CD4-positive, alpha-beta T cell treated with Interleukin-6 for 4 hours (primary cell): ENCODE measurements around the gene ENTHD1.

ENCODE experiments used
- DNase-seq: peaks from one replicate; pipeline ENCODE4 v3.0.0-alpha.2; 2020; ENCODE audit warnings: mixed read lengths

ENTHD1 gene

DNA sequence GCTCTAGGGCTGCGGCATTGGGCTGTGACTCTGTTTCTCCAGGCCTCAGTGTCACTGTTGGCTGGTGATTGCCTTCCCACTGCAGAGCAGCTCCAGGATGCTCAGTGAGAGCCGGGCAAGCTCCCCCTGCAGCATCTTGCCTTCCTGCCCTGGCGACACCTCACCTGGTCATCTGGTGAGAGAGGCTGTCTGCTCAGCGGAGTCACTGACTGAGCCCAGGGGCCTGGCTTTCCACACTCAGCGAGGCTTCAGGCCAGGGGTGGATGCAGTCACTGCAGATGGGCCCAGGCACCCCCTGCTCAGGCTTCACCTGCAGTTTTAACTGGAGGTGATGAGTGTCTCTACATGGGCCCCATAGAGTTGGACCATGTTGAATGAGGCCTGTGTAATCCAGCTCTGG lies 186.2 kb downstream of the ENTHD1 start:
- DNase-seq: no peak

DNA sequence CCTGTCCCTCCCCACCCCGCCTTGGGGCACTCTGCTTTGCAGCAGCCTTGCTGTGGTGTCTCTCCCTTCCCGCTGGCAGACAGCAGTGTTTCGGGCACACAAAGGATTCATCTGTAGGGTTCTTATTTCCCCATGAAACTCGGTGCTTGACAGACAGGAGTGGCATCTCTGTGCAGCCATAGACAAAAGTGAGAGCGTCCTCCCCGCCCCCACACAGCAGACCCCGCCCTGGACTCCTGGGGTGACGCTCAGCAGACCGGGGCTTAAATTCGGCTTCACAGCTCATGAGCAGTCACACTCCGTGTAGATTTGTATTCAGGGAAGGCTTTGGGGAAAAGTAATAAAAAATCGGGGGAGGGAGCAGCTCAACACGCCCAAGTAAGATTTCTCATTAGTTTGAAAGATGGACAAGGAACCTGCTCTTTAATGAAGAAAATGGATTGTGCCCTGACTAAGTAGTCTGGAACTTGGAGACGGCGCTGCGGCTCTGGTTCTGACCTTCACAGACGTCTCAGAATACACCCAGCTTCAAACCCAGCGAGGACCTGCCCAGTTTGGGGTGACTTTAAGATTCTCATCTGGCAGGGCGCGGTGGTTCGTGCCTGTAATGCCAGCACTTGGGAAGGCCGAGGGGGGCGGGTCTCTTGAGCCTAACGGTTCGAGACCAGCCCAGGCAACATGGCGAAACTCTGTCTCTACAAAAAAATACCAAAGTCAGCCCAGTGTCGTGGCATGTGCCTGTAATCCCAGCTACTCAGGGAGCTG lies 187.0 kb downstream of the ENTHD1 start:
- DNase-seq: no peak

DNA sequence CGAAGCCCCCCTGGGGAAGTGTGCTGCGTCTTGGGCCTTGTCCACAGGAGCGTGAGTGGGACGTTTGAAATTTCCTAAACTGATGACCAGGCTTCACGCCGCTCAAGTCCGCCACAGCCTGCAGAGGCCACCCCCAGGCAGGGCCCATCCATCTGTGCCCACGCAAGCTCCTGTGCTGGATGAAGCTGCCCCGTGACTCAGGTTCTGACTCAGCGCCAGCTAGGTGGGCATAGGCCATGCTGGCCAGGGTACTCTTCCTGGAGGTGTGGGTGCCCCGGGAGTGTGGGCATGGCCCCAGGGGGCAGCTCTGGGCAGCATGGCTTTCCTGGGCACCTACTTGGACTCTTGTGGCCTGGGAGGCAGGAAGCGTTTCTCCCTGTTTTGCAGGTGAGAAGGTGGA lies 188.2 kb downstream of the ENTHD1 start:
- DNase-seq: no peak

DNA sequence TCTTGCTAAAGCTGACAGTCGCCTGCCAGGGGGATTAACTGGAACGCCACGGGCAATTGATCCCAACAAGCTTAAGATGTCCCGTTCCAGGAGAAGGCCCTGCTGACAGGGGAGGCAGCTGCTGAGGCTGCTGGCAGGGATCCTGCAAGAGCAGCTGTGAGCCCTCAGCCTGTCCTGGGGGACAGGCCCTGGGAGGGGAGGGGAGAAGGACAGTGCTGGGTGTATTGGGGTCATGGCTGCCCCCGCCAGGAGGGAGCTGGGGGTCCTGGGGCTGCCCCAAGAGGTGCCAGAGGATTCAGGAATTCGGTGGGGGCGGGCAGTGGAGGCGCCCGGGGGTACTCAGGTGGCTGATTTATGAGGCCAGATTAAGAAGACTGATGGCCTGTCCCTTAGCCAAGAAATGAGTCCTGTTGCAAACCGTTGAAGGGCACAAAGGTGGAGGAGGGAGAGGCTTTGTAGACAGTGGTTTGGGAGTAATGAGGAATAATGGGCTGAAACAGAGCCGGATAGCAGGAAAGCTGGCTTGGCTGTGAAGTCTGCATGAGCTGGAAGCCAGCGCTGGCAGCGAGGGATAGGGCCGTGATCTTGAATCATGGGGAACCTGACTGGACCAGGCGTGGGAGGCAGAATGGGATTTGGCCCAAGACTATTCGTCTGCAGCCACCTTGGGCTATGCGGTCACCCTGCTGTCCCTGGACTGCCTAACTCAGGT lies 189.5 kb downstream of the ENTHD1 start:
- DNase-seq: no peak

DNA sequence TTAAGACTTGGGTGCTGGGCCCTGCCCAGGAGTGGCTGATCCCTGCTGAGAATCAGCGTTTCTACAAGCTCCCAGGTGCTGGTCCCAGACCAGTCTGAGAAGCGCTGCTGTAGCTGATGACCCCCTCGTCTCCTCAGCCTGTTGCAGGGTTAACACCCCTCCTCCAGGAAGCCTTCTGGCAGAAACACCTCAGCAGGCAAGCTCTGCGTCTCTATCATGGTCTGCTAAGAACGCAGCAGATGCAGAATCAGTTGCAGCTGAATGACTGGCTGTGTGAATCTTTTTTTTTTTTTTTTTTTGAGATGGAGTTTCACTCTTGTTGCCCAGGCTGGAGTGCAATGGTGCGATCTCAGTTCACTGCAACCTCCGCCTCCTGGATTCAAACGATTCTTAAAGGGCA lies 190.5 kb downstream of the ENTHD1 start:
- no peak for DNase-seq

DNA sequence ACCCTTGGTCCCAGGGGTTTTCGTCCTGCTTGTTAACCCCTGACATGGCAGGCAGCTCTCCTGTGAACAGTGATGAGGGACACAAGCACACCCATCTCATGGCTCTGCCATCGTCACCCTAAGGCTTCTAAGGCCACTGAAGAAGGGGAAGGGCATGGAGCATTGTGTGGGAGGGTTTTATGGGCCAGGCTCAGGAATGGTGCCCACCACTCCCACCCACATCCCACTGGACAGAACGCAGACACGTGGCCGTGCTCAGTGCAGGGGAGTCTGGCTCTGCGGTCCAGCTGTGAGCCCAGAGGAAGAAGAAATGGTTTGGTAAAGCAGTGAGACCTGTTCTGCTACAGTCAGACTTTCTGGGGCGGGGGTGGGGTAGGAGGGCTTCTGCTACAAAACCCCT lies 193.0 kb downstream of the ENTHD1 start:
- DNase-seq: no peak

DNA sequence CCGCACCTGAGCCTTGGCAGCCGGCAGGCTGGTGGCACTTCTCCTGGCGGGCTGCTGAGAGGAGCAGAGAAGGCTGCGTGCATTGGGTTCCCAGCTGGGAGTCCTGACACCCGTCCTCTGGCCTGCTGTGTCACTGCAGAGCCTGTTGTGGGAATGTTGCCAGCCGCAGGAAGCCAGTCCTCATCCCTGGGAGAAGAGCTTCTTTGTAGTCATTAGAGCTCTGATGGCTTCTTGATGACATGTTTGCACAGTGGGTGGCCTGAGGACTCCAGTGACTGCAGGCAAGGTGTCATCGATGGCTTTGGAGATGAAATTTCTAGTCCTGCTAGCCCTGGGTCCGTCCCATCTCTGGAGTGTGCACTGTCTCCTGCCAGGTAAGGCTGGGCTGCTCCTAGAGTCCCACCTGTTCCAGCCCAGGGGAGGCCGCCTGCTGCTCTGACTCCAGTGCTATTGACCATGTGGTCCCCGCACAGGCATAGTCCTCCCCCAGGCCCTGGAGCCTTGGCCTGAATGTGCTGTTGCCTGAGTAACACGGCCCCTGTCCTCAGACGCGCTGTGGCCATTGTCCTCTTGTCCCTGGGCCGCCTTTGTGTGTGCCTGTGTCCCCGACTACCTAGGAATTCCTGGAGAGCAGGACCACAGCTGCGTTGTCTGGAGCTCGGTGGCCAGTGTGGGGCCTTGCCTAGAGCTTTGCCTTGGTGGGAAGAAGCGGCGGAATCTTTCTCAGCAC lies 193.8 kb downstream of the ENTHD1 start:
- no peak for DNase-seq

DNA sequence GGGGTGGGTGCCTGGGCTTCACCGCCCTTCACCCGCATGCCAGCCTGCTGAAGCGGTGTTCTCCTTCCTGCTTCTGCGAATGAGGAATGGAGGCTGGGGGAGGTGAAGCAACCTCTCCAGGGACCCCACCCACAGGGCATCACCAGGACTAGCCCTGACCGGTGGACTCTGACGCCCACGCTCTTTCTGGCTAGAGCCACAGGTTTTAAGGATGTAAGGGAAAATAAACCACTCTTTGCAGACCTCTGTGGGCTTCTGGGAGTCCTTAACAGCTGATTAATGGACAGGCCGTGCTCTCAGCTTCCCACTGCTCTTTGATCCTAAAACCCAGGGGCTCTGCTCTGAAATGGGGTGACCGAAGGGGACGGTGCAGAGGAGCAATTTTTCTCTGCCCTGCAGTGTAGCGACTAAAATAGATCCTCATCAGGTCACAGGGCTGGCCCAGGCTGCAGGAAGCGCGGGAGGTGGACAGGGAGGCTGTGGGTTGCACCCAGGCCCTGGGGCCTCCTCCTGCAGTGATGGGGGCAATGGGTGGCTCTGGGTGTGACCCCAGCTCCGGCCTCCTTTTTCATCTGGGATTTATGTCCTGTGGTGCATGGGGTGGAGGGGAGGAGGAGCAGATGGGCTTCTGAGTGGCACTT lies 195.7 kb downstream of the ENTHD1 start:
- DNase-seq: no peak

DNA sequence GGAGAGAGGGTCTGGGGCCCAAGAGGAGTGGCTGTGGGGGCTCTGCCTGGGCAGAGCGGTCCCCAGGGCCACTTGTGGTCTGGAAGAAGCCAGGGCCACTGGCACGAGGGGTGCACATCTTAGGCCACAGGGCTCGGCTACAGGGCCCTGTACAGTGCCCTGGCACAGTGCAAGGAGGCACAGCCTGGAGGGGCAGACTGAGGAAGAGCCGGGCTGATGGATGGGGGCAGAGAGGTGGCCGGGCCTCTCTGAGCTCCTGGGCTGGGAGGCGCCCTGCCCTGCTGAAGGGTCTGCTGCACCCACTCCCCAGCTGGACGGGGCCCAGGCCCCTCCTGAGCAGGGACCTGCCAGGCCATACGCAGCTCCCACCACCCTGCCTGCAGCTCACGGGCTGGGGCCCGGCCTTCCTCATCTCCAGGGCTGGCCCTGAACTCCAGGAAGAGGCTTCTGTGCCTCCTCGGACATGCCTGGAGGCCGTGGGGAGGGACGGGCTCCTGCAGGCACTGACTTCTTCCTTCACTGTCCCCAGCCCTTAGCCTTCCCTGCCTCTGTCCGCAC lies 199.5 kb downstream of the ENTHD1 start:
- DNase-seq: no peak
